Activated naive CD8-positive, alpha-beta T cell treated with anti-CD3 and anti-CD28 coated beads, Interleukin-2, amount 10 ng/mL, durations not matched to agents 7 days and 5 days (primary cell): Measurements from ENCODE around the gene WSB2. TPM values are rescaled to one million over a fixed set of nuclear protein-coding genes. Genes with fewer than 3 reads are reported as not detected.

Experiments used
- ATAC-seq: fragments of 150-1000 bp; cut with Tn5 transposase; one replicate; pipeline ENCODE4 v1.10.0; 2021; ENCODE audit warnings: low read depth, moderate library complexity
- POLR2A ChIA-PET: fragments of 350-600 bp; sonication (Branson Sonifier 250); formaldehyde crosslinking; loops from one replicate; lab custom pipeline; 2021; ENCODE audit warnings: antibody characterized with exemption; lab: Charles Lee
- DNase-seq: peaks from one replicate; pipeline ENCODE4 v3.0.0; 2021
- H3K27ac Mint-ChIP-seq: one replicate; pipeline ENCODE4 v1.8.0; 2022; ENCODE audit warnings: mild to moderate bottlenecking, mixed read lengths
- H3K27me3 Mint-ChIP-seq: one replicate; pipeline ENCODE4 v1.8.0; 2022; ENCODE audit warnings: mild to moderate bottlenecking, moderate library complexity, mixed read lengths
- H3K36me3 Mint-ChIP-seq: one replicate; pipeline ENCODE4 v1.8.0; 2021; ENCODE audit warnings: mild to moderate bottlenecking, mixed read lengths
- H3K4me1 Mint-ChIP-seq: one replicate; pipeline ENCODE4 v1.8.0; 2021; ENCODE audit warnings: mixed read lengths
- H3K4me3 Mint-ChIP-seq: one replicate; pipeline ENCODE4 v1.8.0; 2022; ENCODE audit warnings: mild to moderate bottlenecking, moderate library complexity, mixed read lengths
- H3K9me3 Mint-ChIP-seq: one replicate; pipeline ENCODE4 v1.8.0; 2021; ENCODE audit warnings: mixed read lengths
- total RNA-seq, 2 experiments: library from RNA; stranded (reverse); gene quantifications; one replicate each; pipeline ENCODE4 v1.2.3, GENCODE V29; 2021

WSB2 gene
- 10 to 100 TPM; 48.2 to 50.6 TPM for total RNA-seq

DNA sequence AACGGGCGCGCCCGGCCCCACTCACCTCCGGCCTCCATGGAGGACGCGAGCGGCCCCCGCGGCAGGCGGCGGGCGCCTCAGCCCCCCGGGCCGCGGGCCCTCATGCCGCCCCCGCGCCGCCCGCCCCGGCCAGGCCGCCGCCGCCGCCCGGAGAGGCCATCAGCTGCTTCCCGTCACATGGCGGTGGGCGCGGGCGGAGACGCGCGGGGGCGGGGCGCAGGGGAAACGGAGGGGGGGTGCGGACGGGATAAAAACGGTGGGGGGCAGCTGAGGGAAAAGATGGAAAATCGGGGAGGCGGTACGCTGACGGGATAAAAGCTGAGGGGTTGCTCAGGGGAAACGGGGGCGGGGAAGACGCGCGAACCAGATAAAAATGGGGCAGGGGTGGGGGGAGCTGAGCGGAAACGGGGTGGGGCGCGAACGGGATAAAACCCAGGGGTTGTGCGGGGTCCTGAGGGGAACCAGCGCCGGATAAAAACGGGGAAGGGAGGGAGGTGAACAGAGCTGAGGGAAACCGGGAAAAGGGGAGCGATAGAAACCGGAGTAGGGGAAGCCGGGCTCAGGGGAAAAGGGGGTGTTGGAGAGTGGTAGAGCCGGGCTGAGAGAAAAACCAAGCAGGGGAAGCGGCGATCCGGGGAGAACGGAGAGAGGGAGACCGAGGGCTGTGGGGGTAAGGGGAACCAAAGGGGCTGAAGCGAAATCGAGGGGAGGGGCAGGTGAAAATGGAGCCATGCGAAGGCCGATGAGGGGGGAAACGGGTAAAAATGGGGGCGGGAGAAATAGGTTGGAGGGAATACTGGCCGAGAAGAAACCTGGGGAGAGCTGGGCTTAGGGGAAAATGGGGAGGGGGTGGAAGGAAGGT, at the start of gene WSB2:
Gene WSB2 (minus strand): TSS at position 169 of the 862 bp plus-strand sequence. CDS start 131 bp downstream, at position 38.
- H3K4me3 Mint-ChIP-seq = peak within 1 kb of the TSS; percentile 97
- DNase-seq (peak; percentile 73), ATAC-seq (peak; percentile 23)
- POLR2A ChIA-PET = interaction anchor here (1.2 to 2.7 kb wide), 5 partner anchors 44 to 315 kb away, joined by 4 to 14 read pairs (median 9); partner anchors contain the start of genes PEBP1, RFC5, SUDS3 and TAOK3
- H3K36me3 Mint-ChIP-seq = peaks cover 7% of the 10 kb centered on the region
- no peaks in the 10 kb centered on the region for H3K27me3 Mint-ChIP-seq
- H3K9me3 Mint-ChIP-seq = no peaks in the 10 kb centered on the region
- peaks cover 46% of the 10 kb centered on the region for H3K4me1 Mint-ChIP-seq
- H3K27ac Mint-ChIP-seq = peak within 1 kb of the TSS; percentile 95

DNA sequence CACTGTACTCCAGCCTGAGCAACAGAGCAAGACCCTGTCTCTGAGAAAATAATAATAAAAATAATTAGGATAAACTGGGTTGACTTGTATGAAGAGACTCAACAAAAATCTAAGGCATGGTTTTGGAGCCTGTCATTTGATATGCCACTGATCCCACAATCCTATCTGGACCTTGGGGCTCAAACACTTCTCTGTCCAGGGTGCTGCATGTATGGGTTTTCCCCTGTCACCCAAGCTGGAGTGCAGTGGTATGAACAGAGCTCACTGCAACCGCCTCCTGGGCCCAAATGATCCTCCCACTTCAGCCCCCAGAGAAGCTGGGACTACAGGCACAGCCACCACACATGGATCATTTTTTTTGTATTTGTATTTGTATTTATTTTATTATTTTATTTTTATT, 48.1 kb upstream of the WSB2 start:
- DNase-seq = no peak
- no peaks in the 10 kb centered on the region for H3K9me3 Mint-ChIP-seq
- peaks cover 6% of the 10 kb centered on the region for H3K27me3 Mint-ChIP-seq
- H3K36me3 Mint-ChIP-seq = no peaks in the 10 kb centered on the region
- peaks cover 6% of the 10 kb centered on the region for H3K4me1 Mint-ChIP-seq
- no peak overlapping the region for H3K27ac Mint-ChIP-seq
- no peak overlapping the region for H3K4me3 Mint-ChIP-seq
- POLR2A ChIA-PET = no interaction called here
- no peak for ATAC-seq

DNA sequence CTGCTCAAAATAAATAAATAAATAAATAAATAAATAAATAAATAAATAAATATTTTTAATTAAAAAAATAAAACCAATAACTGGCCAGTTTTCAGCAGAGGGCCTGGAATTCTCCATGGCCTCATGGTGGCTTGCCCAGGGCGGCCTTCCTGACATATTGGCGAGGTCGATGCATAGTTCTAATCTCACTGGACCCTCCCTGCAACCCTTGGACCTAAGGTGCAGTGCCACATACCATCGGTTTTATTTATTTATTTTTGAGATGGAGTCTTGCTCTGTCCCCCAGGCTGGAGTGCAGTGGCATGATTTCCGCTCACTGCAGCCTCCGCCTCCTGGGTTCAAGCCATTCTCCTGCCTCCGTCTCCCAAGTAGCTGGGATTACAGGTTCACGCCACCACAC, 46.7 kb upstream of the WSB2 start:
- POLR2A ChIA-PET = no interaction called here
- no peak for ATAC-seq

DNA sequence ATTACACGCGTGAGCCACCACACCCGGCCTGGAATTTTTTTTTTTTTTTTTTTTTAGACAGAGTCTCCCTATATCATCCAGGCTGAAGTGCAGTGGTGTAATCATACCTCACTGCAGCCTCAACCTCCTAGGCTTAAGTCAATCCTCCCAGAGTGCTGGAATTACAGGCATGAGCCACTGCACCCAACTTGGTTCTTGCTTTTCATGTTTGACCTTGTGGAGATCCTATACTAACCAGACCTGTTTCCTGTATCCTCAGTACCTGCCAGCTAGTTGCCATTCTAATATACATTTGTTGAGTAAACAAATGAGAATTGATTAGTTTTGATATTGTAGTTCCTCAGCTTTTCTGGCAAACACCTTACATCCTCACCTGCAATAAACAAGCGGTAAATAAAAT, 46.0 kb upstream of the WSB2 start:
- ATAC-seq = no peak
- no peak for DNase-seq
- peaks cover 16% of the 10 kb centered on the region for H3K27me3 Mint-ChIP-seq
- no peak overlapping the region for H3K4me3 Mint-ChIP-seq
- H3K4me1 Mint-ChIP-seq = peaks cover 9% of the 10 kb centered on the region
- H3K27ac Mint-ChIP-seq = no peak overlapping the region
- H3K9me3 Mint-ChIP-seq = no peaks in the 10 kb centered on the region
- no peaks in the 10 kb centered on the region for H3K36me3 Mint-ChIP-seq
- POLR2A ChIA-PET = no interaction called here

More for the DNA sequence above, 46.7 kb upstream of the WSB2 start:
- Mint-ChIP-seq H3K36me3 (no peaks in the 10 kb centered on the region), H3K27me3 (peaks cover 9% of the 10 kb centered on the region), H3K4me3 (no peak overlapping the region), H3K27ac (no peak overlapping the region), H3K4me1 (peaks cover 9% of the 10 kb centered on the region), H3K9me3 (no peaks in the 10 kb centered on the region)
- DNase-seq = no peak

DNA sequence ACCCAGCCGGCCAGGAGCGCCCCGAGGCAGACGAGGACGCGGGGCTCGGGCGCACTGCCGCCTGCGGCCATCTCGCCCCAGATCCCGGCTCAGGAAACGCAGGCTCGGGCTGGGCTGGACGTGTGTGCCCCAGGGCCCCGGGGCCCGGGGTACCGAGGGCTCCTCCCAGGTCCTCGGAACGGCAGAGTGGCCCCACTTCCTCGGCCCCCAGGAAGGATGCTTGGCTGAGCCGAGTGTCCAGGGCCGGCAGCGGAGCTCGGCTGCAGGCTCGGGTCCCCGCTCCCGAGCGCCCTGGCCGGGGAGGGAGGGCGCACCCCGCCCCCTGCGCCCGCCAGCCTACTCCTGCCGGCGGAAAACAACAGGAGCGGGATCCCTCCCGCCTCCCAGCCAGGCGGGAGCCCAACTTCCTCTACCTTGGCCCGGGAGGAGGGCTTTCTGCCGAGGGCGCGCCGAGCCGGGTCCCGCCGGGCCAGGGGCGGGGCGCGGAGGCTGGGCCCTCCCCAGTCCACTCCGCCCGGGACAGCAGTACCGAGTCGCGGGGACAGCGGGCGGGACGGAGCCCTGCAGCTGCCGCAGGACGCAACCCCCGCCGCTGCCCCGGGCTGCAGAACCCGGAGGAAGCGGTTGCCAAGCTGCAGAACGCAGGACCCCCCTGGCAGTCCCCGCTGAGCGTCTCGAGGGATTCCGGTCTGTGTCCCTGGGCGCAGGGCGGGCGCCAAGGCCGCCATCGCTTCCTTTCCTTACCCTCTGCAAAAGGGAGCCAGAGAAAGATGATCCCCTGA, 42.8 kb upstream of the WSB2 start, which contains the start of gene VSIG10:
Gene VSIG10 (minus strand): TSS at position 411 of the 782 bp plus-strand sequence. CDS start 340 bp downstream, at position 71.
- peak within 1 kb of the TSS; percentile 86 for H3K4me3 Mint-ChIP-seq
- no peaks in the 10 kb centered on the region for H3K36me3 Mint-ChIP-seq
- H3K27me3 Mint-ChIP-seq = peaks cover 25% of the 10 kb centered on the region
- no peaks in the 10 kb centered on the region for H3K9me3 Mint-ChIP-seq
- peaks cover 9% of the 10 kb centered on the region for H3K4me1 Mint-ChIP-seq
- DNase-seq = peak; percentile 58
- no peak within 1 kb of the TSS for H3K27ac Mint-ChIP-seq
- POLR2A ChIA-PET = interaction anchor here (0.6 kb wide), 1 partner anchor 38 kb away, joined by 3 read pairs; no protein-coding TSS in a partner anchor
- peak; percentile 75 for ATAC-seq

DNA sequence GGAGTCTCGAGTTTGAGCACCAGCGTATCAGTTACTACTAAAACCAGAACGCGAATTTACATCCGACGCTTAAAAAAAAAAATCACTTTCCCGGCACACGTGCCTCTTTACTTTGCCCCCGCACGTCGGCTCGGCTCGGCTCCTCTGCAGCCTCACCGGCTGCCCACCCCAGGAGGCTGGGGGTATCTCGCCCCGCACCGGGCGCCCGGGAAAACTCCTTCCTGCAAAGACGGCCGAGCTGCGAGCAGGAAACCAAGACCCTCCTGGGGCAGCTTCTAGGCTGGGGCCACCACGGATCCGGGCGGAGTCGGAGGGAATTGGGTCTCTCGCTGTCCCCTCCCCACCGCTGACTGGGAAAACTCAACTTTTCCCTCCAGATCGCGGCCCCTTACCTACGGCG, 42.2 kb upstream of the WSB2 start:
- POLR2A ChIA-PET = no interaction called here
- peak; percentile 10 for ATAC-seq
- no peak for DNase-seq
- H3K4me1 Mint-ChIP-seq = peaks cover 9% of the 10 kb centered on the region
- peaks cover 25% of the 10 kb centered on the region for H3K27me3 Mint-ChIP-seq
- no peaks in the 10 kb centered on the region for H3K36me3 Mint-ChIP-seq
- H3K9me3 Mint-ChIP-seq = no peaks in the 10 kb centered on the region
- H3K4me3 Mint-ChIP-seq = peak overlapping the region; percentile 86
- no peak overlapping the region for H3K27ac Mint-ChIP-seq

DNA sequence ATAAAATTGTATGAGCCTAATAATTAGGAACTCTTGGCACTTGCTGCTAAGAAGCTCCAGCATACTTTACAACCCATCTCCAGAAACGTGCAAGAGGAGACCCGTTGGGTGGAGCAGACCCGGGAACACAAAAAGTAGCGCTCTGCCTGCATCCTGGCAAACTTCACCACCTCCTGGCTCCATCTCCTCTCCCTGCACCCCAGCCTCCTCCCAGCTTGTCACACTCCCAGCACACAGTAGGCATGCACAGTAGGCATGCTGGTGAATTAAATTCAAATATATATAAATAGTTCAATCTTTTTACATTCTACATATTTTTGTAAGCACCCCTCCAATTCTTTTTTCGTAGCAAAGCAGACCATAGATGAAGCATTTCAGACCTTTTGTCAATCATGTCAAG, 41.6 kb upstream of the WSB2 start:
- POLR2A ChIA-PET = interaction anchor here (0.6 kb wide), 2 partner anchors 8 to 38 kb away, joined by 5 to 7 read pairs; no protein-coding TSS in a partner anchor
- Mint-ChIP-seq H3K36me3 (no peaks in the 10 kb centered on the region), H3K9me3 (no peaks in the 10 kb centered on the region), H3K4me3 (peak overlapping the region; percentile 86), H3K27ac (no peak overlapping the region), H3K27me3 (peaks cover 25% of the 10 kb centered on the region), H3K4me1 (peaks cover 9% of the 10 kb centered on the region)
- DNase-seq (no peak), ATAC-seq (no peak)

DNA sequence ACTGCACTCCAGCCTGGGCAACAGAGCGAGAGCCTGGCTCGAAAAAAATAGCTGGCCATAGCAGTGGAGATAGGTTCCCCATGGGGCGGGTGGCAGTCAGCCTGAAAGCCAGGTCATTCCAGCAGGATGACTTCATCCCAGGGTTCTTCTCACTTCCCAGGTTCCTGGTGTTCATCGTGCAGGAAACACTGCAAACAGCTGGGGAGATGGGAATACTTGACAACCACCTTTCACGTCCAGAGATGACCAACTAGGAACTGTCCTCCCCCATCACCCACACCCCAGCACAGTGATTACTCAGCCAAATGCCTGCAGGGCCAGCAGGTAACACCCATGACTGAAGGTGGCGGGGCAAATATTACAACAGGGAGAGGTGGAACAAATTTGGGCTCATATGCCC, 41.1 kb upstream of the WSB2 start:
- H3K27me3 Mint-ChIP-seq = peaks cover 25% of the 10 kb centered on the region
- ATAC-seq (no peak), DNase-seq (no peak)
- H3K4me1 Mint-ChIP-seq = peaks cover 9% of the 10 kb centered on the region
- H3K36me3 Mint-ChIP-seq = no peaks in the 10 kb centered on the region
- POLR2A ChIA-PET = interaction anchor here (0.6 to 0.9 kb wide), 2 partner anchors 38 to 39 kb away, joined by 3 to 7 read pairs; no protein-coding TSS in a partner anchor
- no peak overlapping the region for H3K4me3 Mint-ChIP-seq
- H3K9me3 Mint-ChIP-seq = no peaks in the 10 kb centered on the region
- H3K27ac Mint-ChIP-seq = no peak overlapping the region

DNA sequence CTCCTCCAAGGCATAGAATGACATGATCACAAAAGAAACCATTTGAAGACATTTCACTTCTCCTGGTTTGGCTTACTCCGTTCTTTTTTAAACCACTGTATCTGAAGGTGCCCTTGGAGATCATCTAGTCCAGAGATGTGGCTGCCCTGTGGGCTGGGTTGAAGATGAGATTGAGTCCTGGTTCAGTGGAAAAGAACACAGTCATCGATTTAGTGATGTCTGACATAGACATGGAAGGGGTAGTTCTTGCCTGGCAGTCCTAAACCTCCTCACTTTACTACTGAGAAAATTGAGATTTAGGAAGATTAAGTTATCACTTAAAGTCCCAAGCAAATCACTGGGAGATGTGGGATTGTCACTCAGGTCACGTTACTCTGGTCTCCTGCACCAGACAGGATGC, 40.1 kb upstream of the WSB2 start:
- Mint-ChIP-seq H3K36me3 (no peaks in the 10 kb centered on the region), H3K27me3 (peaks cover 21% of the 10 kb centered on the region), H3K9me3 (no peaks in the 10 kb centered on the region), H3K4me1 (peaks cover 7% of the 10 kb centered on the region), H3K27ac (no peak overlapping the region), H3K4me3 (no peak overlapping the region)
- POLR2A ChIA-PET = no interaction called here
- ATAC-seq (no peak), DNase-seq (no peak)

DNA sequence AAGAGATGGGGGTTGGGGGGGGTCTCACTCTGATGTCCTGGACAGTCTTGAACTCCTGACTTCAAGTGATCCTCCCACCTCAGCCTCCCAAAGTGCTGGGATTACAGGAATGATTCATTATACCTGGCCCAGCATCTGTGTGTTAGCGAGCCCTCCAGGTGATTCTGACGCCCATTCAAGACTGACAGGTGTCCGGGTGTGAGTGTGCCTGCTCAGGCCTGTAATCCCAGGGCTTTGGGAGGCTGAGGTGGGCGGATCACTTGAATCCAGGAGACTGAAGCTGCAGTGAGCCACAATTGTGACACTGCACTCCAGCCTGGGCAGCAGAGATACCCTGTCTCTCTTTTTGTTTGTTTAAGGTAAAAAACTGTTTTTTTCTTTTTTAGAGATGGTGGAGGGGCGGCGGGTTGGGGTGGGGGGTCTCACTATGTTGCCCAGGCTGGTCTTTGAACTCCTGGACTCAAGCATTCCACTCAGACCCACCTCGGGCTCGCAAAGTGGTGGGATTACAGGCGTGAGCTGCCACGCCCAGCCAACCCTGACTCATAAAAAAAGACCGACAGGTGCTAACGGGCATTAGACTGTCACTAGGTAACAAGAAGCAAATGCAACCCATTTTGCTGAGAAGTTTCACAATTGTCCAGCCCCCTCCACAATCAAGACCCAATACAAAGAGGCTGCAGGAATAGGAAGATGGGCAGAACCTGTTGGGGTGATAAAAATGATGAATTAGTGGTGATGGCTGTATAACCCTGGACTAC, 38.1 kb upstream of the WSB2 start:
- POLR2A ChIA-PET = no interaction called here

DNA sequence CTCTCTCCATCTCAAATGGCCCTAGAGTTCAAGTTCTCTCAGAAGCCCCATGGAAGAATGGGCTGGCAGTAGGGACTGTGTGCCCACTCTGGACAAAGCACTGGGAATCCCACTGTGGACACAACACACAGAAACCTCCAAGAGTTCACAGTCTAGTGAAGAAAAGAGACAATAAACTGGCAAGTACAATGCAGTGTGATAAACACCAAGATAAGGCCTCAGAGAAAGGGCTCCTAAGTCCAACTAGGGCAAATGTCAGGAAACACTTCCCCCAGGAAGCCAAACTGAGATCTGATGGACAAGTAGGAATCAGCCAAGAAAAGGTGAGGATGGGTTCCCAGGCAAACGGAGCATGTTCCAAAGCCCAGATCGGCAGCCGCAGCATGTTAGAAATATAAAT, 37.4 kb upstream of the WSB2 start:
- POLR2A ChIA-PET = no interaction called here
- Mint-ChIP-seq H3K36me3 (no peaks in the 10 kb centered on the region), H3K9me3 (no peaks in the 10 kb centered on the region), H3K27me3 (peaks cover 19% of the 10 kb centered on the region), H3K27ac (no peak overlapping the region), H3K4me3 (no peak overlapping the region), H3K4me1 (peaks cover 3% of the 10 kb centered on the region)
- no peak for DNase-seq
- no peak for ATAC-seq

More for the DNA sequence above, 38.1 kb upstream of the WSB2 start:
- DNase-seq (no peak), ATAC-seq (no peak)
- H3K36me3 Mint-ChIP-seq = no peaks in the 10 kb centered on the region
- H3K9me3 Mint-ChIP-seq = no peaks in the 10 kb centered on the region
- peaks cover 3% of the 10 kb centered on the region for H3K4me1 Mint-ChIP-seq
- peaks cover 19% of the 10 kb centered on the region for H3K27me3 Mint-ChIP-seq
- no peak overlapping the region for H3K27ac Mint-ChIP-seq
- H3K4me3 Mint-ChIP-seq = no peak overlapping the region

DNA sequence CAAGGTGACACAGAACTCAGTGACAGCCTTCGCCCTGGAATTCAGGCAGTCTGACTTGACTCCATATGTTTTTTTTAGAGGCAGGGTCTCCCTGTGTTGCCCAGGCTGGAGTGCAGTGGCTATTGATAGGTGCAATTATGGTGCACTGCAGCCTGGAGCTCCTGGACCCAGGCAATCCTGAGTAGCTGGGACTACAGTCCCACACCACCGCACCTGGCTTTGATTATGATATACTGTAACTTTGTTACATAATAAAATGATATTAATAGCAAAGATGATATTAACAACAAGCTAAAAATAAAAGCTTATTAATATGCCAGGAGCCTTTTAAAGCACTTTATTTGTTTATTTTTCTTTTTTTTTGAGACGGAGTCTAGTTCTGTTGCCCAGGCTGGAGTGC, 33.1 kb upstream of the WSB2 start:
- H3K27ac Mint-ChIP-seq = no peak overlapping the region
- no peak overlapping the region for H3K4me3 Mint-ChIP-seq
- H3K36me3 Mint-ChIP-seq = no peaks in the 10 kb centered on the region
- H3K27me3 Mint-ChIP-seq = no peaks in the 10 kb centered on the region
- DNase-seq (no peak), ATAC-seq (no peak)
- H3K4me1 Mint-ChIP-seq = no peaks in the 10 kb centered on the region
- POLR2A ChIA-PET = no interaction called here
- no peaks in the 10 kb centered on the region for H3K9me3 Mint-ChIP-seq

DNA sequence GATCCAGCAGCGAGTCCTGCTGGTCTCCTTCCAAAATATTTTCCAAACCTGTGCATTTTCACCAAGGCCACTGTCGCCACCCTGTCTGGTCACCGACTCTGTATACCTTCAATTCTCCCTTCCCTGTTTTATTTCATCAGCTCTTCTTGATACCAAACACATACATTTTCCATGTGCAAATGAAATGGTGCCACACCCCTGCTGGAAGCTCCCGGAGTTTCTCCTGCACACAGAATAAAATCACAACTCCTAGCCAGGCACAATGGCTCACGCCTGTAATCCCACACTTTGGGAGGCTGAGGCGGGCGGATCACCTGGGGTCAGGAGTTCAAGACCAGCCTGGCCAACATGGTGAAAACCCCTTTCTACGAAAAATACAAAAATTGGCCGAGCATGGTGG, 28.8 kb upstream of the WSB2 start:
- Mint-ChIP-seq H3K4me1 (no peaks in the 10 kb centered on the region), H3K27me3 (no peaks in the 10 kb centered on the region), H3K36me3 (no peaks in the 10 kb centered on the region), H3K4me3 (no peak overlapping the region), H3K27ac (no peak overlapping the region), H3K9me3 (no peaks in the 10 kb centered on the region)
- no peak for ATAC-seq
- DNase-seq = no peak
- POLR2A ChIA-PET = no interaction called here
